GM12878 (cell line): ENCODE data around the gene CFAP74. TPM values are rescaled to one million over a fixed set of nuclear protein-coding genes. Genes with fewer than 3 reads are reported as not detected.

Experiments
- ATAC-seq: fragments of 200-7000 bp; cut with Tn5 transposase; 3 replicates; pipeline ENCODE4 v1.9.1; 2020; ENCODE audit warnings: mild to moderate bottlenecking, moderate library complexity
- BruUV-seq: library from RNA; stranded (reverse); fragments of 400-500 nt; replicated peaks from 2 replicates; lab custom pipeline; 2021; lab: Mats Ljungman, UMichigan
- CTCF ChIA-PET: fragments of 300-600 bp; sonication (Branson Sonifier 250); formaldehyde crosslinking; extraction: SDS; loops from one replicate; lab custom pipeline; 2021; ENCODE audit warnings: inconsistent platforms; lab: Yijun Ruan, JAX
- POLR2A ChIA-PET: fragments of 350-600 bp; formaldehyde crosslinking; extraction: SDS; loops from one replicate; lab custom pipeline; 2021; ENCODE audit warnings: inconsistent platforms; lab: Charles Lee
- RAD21 ChIA-PET: fragments of 300-600 bp; sonication (Branson Sonifier 250); formaldehyde crosslinking; loops from one replicate; lab custom pipeline; 2023; ENCODE audit warnings: antibody characterized with exemption; ENCODE audit not compliant: unreplicated experiment; lab: Charles Lee
- SMC1A ChIA-PET: fragments of 300-600 bp; sonication (Branson Sonifier 250); formaldehyde crosslinking; loops from one replicate; lab custom pipeline; 2023; ENCODE audit not compliant: unreplicated experiment, uncharacterized antibody; lab: Charles Lee
- DNase-seq: peaks from one replicate; pipeline ENCODE4 v3.0.0-alpha.2; 2011; ENCODE audit warnings: low read depth, low spot score
- FAIRE-seq: peaks from 3 replicates; lab custom pipeline; 2011; peaks lifted over from hg19 to GRCh38; lab: Jason Lieb, UNC
- H2AFZ ChIP-seq: 2 replicates; pipeline ENCODE4 v1.6.0; 2011; ENCODE audit warnings: low read depth, low read length, control low read depth; ENCODE audit not compliant: control insufficient read depth
- H3K27ac ChIP-seq: 2 replicates; pipeline ENCODE4 v1.5.1; 2011; ENCODE audit warnings: control low read depth; ENCODE audit not compliant: control insufficient read depth, insufficient read depth
- H3K27me3 ChIP-seq, 2 experiments: replicated peaks in 1 of 2; 2 replicates each; pipeline versions ENCODE4 v1.6.0 to v1.6.1; 2011; ENCODE audit warnings: low read length in 1 of 2; ENCODE audit not compliant: control insufficient read depth in 2 of 2, insufficient read depth in 2 of 2
- H3K36me3 ChIP-seq, 2 experiments: 2 replicates each; pipeline ENCODE4 v1.5.1; 2011; ENCODE audit warnings: low read length in 1 of 2; ENCODE audit not compliant: control insufficient read depth in 2 of 2, insufficient read depth in 2 of 2
- H3K4me1 ChIP-seq: 2 replicates; pipeline ENCODE4 v1.6.1; 2011; ENCODE audit warnings: mild to moderate bottlenecking, low read length, moderate library complexity, mixed read lengths; ENCODE audit not compliant: control insufficient read depth, insufficient read depth
- H3K4me2 ChIP-seq: 2 replicates; pipeline ENCODE4 v1.6.0; 2011; ENCODE audit warnings: control low read depth; ENCODE audit not compliant: control insufficient read depth, insufficient read depth
- H3K4me3 ChIP-seq: fragments of 200-600 bp; sonication (generic); 2 replicates; pipeline ENCODE4 v1.5.1; 2016
- H3K79me2 ChIP-seq: 2 replicates; pipeline ENCODE4 v1.6.0; 2011; ENCODE audit warnings: low read length; ENCODE audit not compliant: control insufficient read depth, insufficient read depth
- H3K9ac ChIP-seq: 2 replicates; pipeline ENCODE4 v1.8.0; 2011; ENCODE audit warnings: low read length, control low read depth, mixed read lengths; ENCODE audit not compliant: control insufficient read depth, insufficient read depth
- H3K9me3 ChIP-seq: replicated peaks from 3 replicates; pipeline ENCODE4 v1.5.1; 2011; ENCODE audit warnings: mild to moderate bottlenecking, low read length; ENCODE audit not compliant: control insufficient read depth, insufficient read depth
- H4K20me1 ChIP-seq: 2 replicates; pipeline ENCODE4 v1.6.0; 2011; ENCODE audit not compliant: control insufficient read depth, insufficient read depth
- CBX5 ChIP-seq: sonication (generic); IDR thresholded peaks from 2 replicates; pipeline ENCODE4 v1.6.1; 2016; ENCODE audit warnings: low read depth, moderate library complexity, mild to moderate bottlenecking, inconsistent platforms
- CREB1 ChIP-seq: IDR thresholded peaks from 2 replicates; pipeline ENCODE4 v1.6.1; 2012; ENCODE audit warnings: low read depth, mild to moderate bottlenecking, inconsistent platforms
- ESRRA ChIP-seq: IDR thresholded peaks from 2 replicates; pipeline ENCODE4 v1.6.1; 2012; ENCODE audit warnings: mild to moderate bottlenecking, low read length, improper control_type of control experiment
- FOXK2 ChIP-seq: fragments of 450-650 bp; IDR thresholded peaks from 2 replicates; pipeline ENCODE4 v1.6.1; 2017; ENCODE audit warnings: mild to moderate bottlenecking, moderate library complexity
- MEF2B ChIP-seq: fragments of 450-650 bp; IDR thresholded peaks from 2 replicates; pipeline ENCODE4 v1.6.1; 2018; ENCODE audit warnings: mild to moderate bottlenecking, moderate library complexity; ENCODE audit not compliant: partially characterized antibody, poor library complexity, severe bottlenecking
- MYC ChIP-seq: IDR thresholded peaks from 2 replicates; pipeline ENCODE4 v1.6.1; 2011; ENCODE audit warnings: mild to moderate bottlenecking, low read length, moderate library complexity, inconsistent platforms; ENCODE audit not compliant: insufficient read depth, insufficient replicate concordance, insufficient read length, severe bottlenecking
- RAD21 ChIP-seq: IDR thresholded peaks from 2 replicates; pipeline ENCODE4 v1.6.1; 2011; ENCODE audit warnings: mild to moderate bottlenecking, low read depth, low read length, moderate library complexity; ENCODE audit not compliant: insufficient read depth
- RUNX3 ChIP-seq: IDR thresholded peaks from 2 replicates; pipeline ENCODE4 v1.6.1; 2012; ENCODE audit warnings: low read length, inconsistent platforms
- SKIL ChIP-seq: fragments of 450-650 bp; IDR thresholded peaks from 2 replicates; pipeline ENCODE4 v1.6.1; 2017; ENCODE audit warnings: mild to moderate bottlenecking, low read depth, inconsistent platforms; ENCODE audit not compliant: poor library complexity, severe bottlenecking
- SP1 ChIP-seq: IDR thresholded peaks from one replicate; pipeline ENCODE4 v1.6.1; 2011; ENCODE audit warnings: low read depth, low read length
- STAT1 ChIP-seq: fragments of 450-650 bp; conservative IDR thresholded peaks from 2 replicates; pipeline ENCODE4 v1.6.1; 2014; ENCODE audit warnings: antibody characterized with exemption, mild to moderate bottlenecking
- TBL1XR1 ChIP-seq: IDR thresholded peaks from 2 replicates; pipeline ENCODE4 v1.6.1; 2012; ENCODE audit warnings: low read depth, low read length, improper control_type of control experiment
- TCF7 ChIP-seq: IDR thresholded peaks from 2 replicates; pipeline ENCODE4 v1.6.1; 2014; ENCODE audit warnings: antibody characterized with exemption, borderline replicate concordance
- WRNIP1 ChIP-seq: IDR thresholded peaks from 2 replicates; pipeline ENCODE4 v1.6.1; 2011; ENCODE audit warnings: low read depth, low read length, improper control_type of control experiment, borderline replicate concordance
- ZNF207 ChIP-seq: fragments of 450-650 bp; IDR thresholded peaks from 2 replicates; pipeline ENCODE4 v1.6.1; 2014; ENCODE audit warnings: antibody characterized with exemption, mild to moderate bottlenecking, borderline replicate concordance
- ZNF217 ChIP-seq: fragments of 450-650 bp; IDR thresholded peaks from 2 replicates; pipeline ENCODE4 v1.6.1; 2017; ENCODE audit warnings: antibody characterized with exemption, mild to moderate bottlenecking
- ZNF274 ChIP-seq: IDR thresholded peaks from one replicate; pipeline ENCODE4 v1.8.0; 2011; ENCODE audit not compliant: insufficient read length, insufficient read depth
- WGBS: methylation state at CpG from one replicate; pipeline ENCODE4 v1.1.6; 2016; ENCODE audit warnings: low lambda C conversion rate; ENCODE audit not compliant: insufficient replicate concordance, insufficient coverage; ENCODE audit errors: missing lambda C conversion rate; 5-methylcytosine and 5-hydroxymethylcytosine counted together
- in situ Hi-C: fragments of 300-500 bp; cut with MboI; formaldehyde crosslinking; loops from 9 replicates; pipeline ENCODE4 v1.14.3; 2018; ENCODE audit warnings: mixed read lengths
- intact Hi-C: fragments of 100-400 bp; cut with micrococcal nuclease; formaldehyde crosslinking; loops from one replicate; pipeline ENCODE4 v1.14.2; 2022; ENCODE audit not compliant: unreplicated experiment
- polyA plus RNA-seq, 11 experiments: library from polyadenylated mRNA; depleted of rRNA in 4 of 11; unstranded in 6 of 11; stranded (reverse) in 5 of 11; fragments of >200 nt; fragmentation: Nextera tagmentation in 4 of 11; fragmentation: Illumina TruSeq in 1 of 11; extraction: Ambion mirVana in 4 of 11; extraction: Trizol in 1 of 11; gene quantifications; 1 replicate in 1 of 11; 2 replicates in 10 of 11; pipeline versions ENCODE4 v1.2.1 to v1.2.3, GENCODE V29; 2011 to 2016; ENCODE audit warnings: inconsistent platforms in 2 of 11, missing spikeins in 2 of 11, low read depth in 1 of 11
- total RNA-seq, 4 experiments: library from RNA; depleted of rRNA in 3 of 4; stranded (reverse); fragments of >200 nt in 3 of 4; fragmentation: Illumina TruSeq in 1 of 4; extraction: Trizol in 1 of 4; gene quantifications; 2 replicates each; pipeline versions ENCODE4 v1.2.1 to v1.2.3, GENCODE V29; 2013 to 2021

CFAP74 gene
- total and polyA plus RNA-seq, 10 of the 15 experiments (the other 5 are each of a cell fraction or from before 2014, with no cell fraction given): 0.01 TPM; not detected in 9

GRCh38 chr1:1974834-1975233 lies 28.8 kb downstream of the CFAP74 start:
- ATAC-seq (no peak), DNase-seq (no peak), FAIRE-seq (no peak)
- TF ChIP-seq SKIL (no peak), FOXK2 (no peak), TBL1XR1 (no peak), MEF2B (no peak), ESRRA (no peak), RUNX3 (no peak), TCF7 (no peak), STAT1 (no peak), CBX5 (no peak), ZNF207 (no peak), SP1 (no peak), ZNF274 (no peak), CREB1 (no peak), RAD21 (no peak), WRNIP1 (no peak), MYC (no peak), ZNF217 (no peak)
- no peaks in the 10 kb centered on the region for H3K27me3 ChIP-seq
- intact Hi-C loops (no loop called here), in situ Hi-C loops (loop anchor here (25.0 kb wide), 1 partner anchor 812 kb away; no protein-coding TSS in a partner anchor)
- no peak overlapping the region for H3K27ac ChIP-seq
- ChIA-PET POLR2A (no interaction called here), SMC1A (no interaction called here), CTCF (no interaction called here), RAD21 (no interaction called here)
- BruUV-seq: no TSS peak
- no peaks in the 10 kb centered on the region; the same call in 2 of the 3 replicates for H3K9me3 ChIP-seq
- H3K4me3 ChIP-seq: no peak overlapping the region
- H3K9ac ChIP-seq: no peak overlapping the region
- H3K4me1 ChIP-seq: no peaks in the 10 kb centered on the region
- no peaks in the 10 kb centered on the region for H3K36me3 ChIP-seq
- WGBS: 71% methylated on average over 22 of the region's 22 CpGs
- no peak overlapping the region for H2AFZ ChIP-seq
- H3K4me2 ChIP-seq: no peak overlapping the region
- H4K20me1 ChIP-seq: no peaks in the 10 kb centered on the region
- no peaks in the 10 kb centered on the region for H3K79me2 ChIP-seq
